SU-DHL-6 (cell line): ENCODE results near the gene TNIP1.

Experiments used
- H2AFZ ChIP-seq: fragments of 200-600 bp; sonication (generic); 2 replicates; pipeline ENCODE4 v1.6.1; 2014; ENCODE audit warnings: low read depth, mild to moderate bottlenecking, moderate library complexity, mixed read lengths, antibody characterized with exemption, low read length; ENCODE audit not compliant: severe bottlenecking
- H3F3A ChIP-seq: fragments of 200-600 bp; shearing (Covaris generic); 2 replicates; pipeline ENCODE4 v1.6.0; 2016; ENCODE audit warnings: antibody characterized with exemption, mild to moderate bottlenecking; ENCODE audit not compliant: insufficient read depth
- H3K27ac ChIP-seq: fragments of 200-600 bp; sonication (generic); 2 replicates; pipeline ENCODE4 v1.5.1; 2016; ENCODE audit warnings: low read depth, mild to moderate bottlenecking, low read length, moderate library complexity, mixed read lengths
- H3K27me3 ChIP-seq: fragments of 200-600 bp; sonication (generic), shearing (Covaris generic); 2 replicates; pipeline ENCODE4 v1.6.0; 2014; ENCODE audit warnings: mild to moderate bottlenecking, low read length
- H3K36me3 ChIP-seq: fragments of 200-600 bp; sonication (generic); 2 replicates; pipeline ENCODE4 v1.6.1; 2014; ENCODE audit warnings: mild to moderate bottlenecking, low read length, mixed read lengths
- H3K4me2 ChIP-seq: fragments of 300-600, 200-600 bp; shearing (Covaris generic), sonication (generic); 2 replicates; pipeline ENCODE4 v1.6.0; 2014; ENCODE audit warnings: low read length, low read depth, mild to moderate bottlenecking; ENCODE audit not compliant: poor library complexity, severe bottlenecking
- H3K4me3 ChIP-seq: fragments of 200-600 bp; sonication (generic); 2 replicates; pipeline ENCODE4 v1.5.1; 2014; ENCODE audit warnings: antibody characterized with exemption, low read length, mild to moderate bottlenecking, mixed read lengths; ENCODE audit not compliant: insufficient read depth, poor library complexity, severe bottlenecking
- H3K79me2 ChIP-seq: fragments of 200-600 bp; sonication (generic); 2 replicates; pipeline ENCODE4 v1.6.1; 2014; ENCODE audit warnings: mild to moderate bottlenecking, low read length, moderate library complexity; ENCODE audit not compliant: insufficient read depth
- H3K9ac ChIP-seq: fragments of 200-600 bp; sonication (generic); 2 replicates; pipeline ENCODE4 v1.7.0; 2014; ENCODE audit warnings: mild to moderate bottlenecking, low read length
- H3K9me2 ChIP-seq: fragments of 200-600 bp; sonication (generic); replicated peaks from 2 replicates; pipeline ENCODE4 v1.6.1; 2014; ENCODE audit warnings: low read length; ENCODE audit not compliant: insufficient read depth
- H3K9me3 ChIP-seq: fragments of 200-600 bp; sonication (generic); 2 replicates; pipeline ENCODE4 v1.6.1; 2014; ENCODE audit warnings: low read length, mixed read lengths; ENCODE audit not compliant: insufficient read depth
- H4K20me1 ChIP-seq: fragments of 200-600 bp; sonication (generic); 2 replicates; pipeline ENCODE4 v1.6.1; 2014; ENCODE audit warnings: low read depth, mild to moderate bottlenecking, antibody characterized with exemption, low read length, moderate library complexity, mixed read lengths
- CTCF ChIP-seq: fragments of 200-600 bp; sonication (generic); IDR thresholded peaks from one replicate; pipeline ENCODE4 v1.5.1; 2017; ENCODE audit warnings: antibody characterized with exemption, mild to moderate bottlenecking, low read length, moderate library complexity; ENCODE audit not compliant: insufficient read depth, poor library complexity, severe bottlenecking
- EZH2phosphoT487 ChIP-seq: fragments of 200-600 bp; sonication (generic), shearing (Covaris generic); conservative IDR thresholded peaks from 2 replicates; pipeline ENCODE4 v1.6.1; 2018; ENCODE audit warnings: mild to moderate bottlenecking, antibody characterized with exemption, low read length, moderate library complexity, mixed read lengths

TNIP1 gene

GRCh38 chr5:151022511-151023018 is 58.3 kb downstream of the TNIP1 start:
- no peaks in the 10 kb centered on the region for H3F3A ChIP-seq
- no peak overlapping the region for H3K9ac ChIP-seq
- no peak overlapping the region for H3K27ac ChIP-seq
- TF ChIP-seq CTCF (no peak), EZH2phosphoT487 (no peak)
- no peaks in the 10 kb centered on the region for H3K9me3 ChIP-seq
- no peaks in the 10 kb centered on the region for H3K27me3 ChIP-seq
- H2AFZ ChIP-seq, result no peak overlapping the region
- H3K79me2 ChIP-seq, result no peaks in the 10 kb centered on the region
- no peak overlapping the region for H3K4me3 ChIP-seq
- H4K20me1 ChIP-seq, result no peaks in the 10 kb centered on the region
- H3K36me3 ChIP-seq, result no peaks in the 10 kb centered on the region
- no peak overlapping the region for H3K4me2 ChIP-seq
- no peaks in the 10 kb centered on the region for H3K9me2 ChIP-seq

DNA sequence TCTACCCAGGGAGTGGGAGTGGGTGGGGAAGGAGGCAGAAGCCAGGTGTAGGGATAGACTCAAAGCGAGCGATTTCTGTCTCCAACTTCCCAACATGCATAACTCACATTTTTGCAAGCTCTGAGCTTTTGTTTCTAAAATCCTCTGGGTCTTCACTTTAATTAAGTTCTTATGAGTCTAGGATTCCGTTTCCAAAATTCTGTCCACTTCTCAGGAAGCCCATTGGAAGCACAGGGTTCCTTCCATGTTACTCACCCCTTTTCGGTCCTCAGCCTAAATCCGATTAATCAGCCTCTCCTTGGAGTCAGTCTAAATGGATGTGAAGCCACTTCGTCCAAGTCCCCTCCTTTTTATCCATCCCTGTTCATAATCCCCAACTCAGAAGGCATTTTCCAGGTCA is 59.1 kb downstream of the TNIP1 start:
- H2AFZ ChIP-seq, result no peak overlapping the region
- TF ChIP-seq CTCF (no peak), EZH2phosphoT487 (no peak)
- no peaks in the 10 kb centered on the region for H3K9me2 ChIP-seq
- H3K27me3 ChIP-seq, result no peaks in the 10 kb centered on the region
- H3K4me2 ChIP-seq, result no peak overlapping the region
- H3K36me3 ChIP-seq, result no peaks in the 10 kb centered on the region
- no peak overlapping the region for H3K4me3 ChIP-seq
- H3F3A ChIP-seq, result no peaks in the 10 kb centered on the region
- no peak overlapping the region for H3K27ac ChIP-seq
- no peak overlapping the region for H3K9ac ChIP-seq
- no peaks in the 10 kb centered on the region for H4K20me1 ChIP-seq
- H3K79me2 ChIP-seq, result no peaks in the 10 kb centered on the region
- no peaks in the 10 kb centered on the region for H3K9me3 ChIP-seq

DNA sequence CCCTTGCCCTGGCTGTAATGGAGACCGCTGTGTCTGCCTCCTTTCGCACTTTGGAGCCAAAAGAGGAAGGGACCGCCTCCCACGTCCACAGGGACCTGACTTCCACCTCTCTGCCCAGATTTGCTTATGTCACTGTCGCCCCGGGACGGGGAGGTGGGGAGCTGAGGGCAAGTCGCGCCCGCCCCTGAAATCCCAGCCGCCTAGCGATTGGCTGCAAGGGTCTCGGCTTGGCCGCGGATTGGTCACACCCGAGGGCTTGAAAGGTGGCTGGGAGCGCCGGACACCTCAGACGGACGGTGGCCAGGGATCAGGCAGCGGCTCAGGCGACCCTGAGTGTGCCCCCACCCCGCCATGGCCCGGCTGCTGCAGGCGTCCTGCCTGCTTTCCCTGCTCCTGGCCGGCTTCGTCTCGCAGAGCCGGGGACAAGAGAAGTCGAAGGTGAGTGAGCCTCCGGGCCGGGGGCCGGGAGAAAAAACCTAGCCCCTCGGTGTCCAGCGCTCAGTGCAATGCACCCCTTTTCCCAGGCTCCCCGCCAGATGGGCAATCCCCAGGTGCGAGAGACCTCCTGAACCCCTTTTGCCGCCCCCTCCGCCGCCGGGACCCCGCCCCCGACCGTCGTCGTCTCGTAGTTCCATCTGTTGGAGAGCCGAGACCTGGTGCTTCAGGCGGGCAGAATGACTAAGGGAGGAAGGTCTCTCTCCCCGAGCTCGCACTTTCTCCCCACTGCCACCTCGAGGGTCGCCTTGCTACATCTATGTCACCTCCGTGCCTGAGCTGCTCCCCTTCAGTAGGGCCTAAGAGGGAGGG is 60.3 kb downstream of the TNIP1 start, which contains the start of gene GPX3:
GPX3 (plus strand) TSS at position 288 of the 807 bp plus-strand sequence; CDS start at position 352, 64 bp downstream.
- H4K20me1 ChIP-seq, result no peaks in the 10 kb centered on the region
- H3K27me3 ChIP-seq, result no peaks in the 10 kb centered on the region
- no peaks in the 10 kb centered on the region for H3K79me2 ChIP-seq
- no peak within 1 kb of the TSS for H3K4me2 ChIP-seq
- H3K9me3 ChIP-seq, result no peaks in the 10 kb centered on the region
- no peak within 1 kb of the TSS for H3K9ac ChIP-seq
- H3K4me3 ChIP-seq, result no peak within 1 kb of the TSS
- H3F3A ChIP-seq, result no peaks in the 10 kb centered on the region
- no peak within 1 kb of the TSS for H3K27ac ChIP-seq
- no peaks in the 10 kb centered on the region for H3K9me2 ChIP-seq
- no peak for TF ChIP-seq CTCF
- TF ChIP-seq EZH2phosphoT487, result no peak
- no peak within 1 kb of the TSS for H2AFZ ChIP-seq
- H3K36me3 ChIP-seq, result no peaks in the 10 kb centered on the region
